HG03064 (cell line): ENCODE results near the gene OR5A2.
A peak's percentile ranks its signal among the peaks of the same experiment; 100 is the strongest.
"Not testable (repeated sequence)": the region's sequence is repeated elsewhere in the genome, so short reads cannot be mapped to it uniquely, and the experiment has no call there.

ENCODE experiments used
- ATAC-seq: cut with Tn5 transposase; IDR thresholded peaks from one replicate; pipeline ENCODE4 v1.9.1; 2021; ENCODE audit warnings: low read depth; ENCODE audit not compliant: unreplicated experiment

The OR5A2 gene

DNA sequence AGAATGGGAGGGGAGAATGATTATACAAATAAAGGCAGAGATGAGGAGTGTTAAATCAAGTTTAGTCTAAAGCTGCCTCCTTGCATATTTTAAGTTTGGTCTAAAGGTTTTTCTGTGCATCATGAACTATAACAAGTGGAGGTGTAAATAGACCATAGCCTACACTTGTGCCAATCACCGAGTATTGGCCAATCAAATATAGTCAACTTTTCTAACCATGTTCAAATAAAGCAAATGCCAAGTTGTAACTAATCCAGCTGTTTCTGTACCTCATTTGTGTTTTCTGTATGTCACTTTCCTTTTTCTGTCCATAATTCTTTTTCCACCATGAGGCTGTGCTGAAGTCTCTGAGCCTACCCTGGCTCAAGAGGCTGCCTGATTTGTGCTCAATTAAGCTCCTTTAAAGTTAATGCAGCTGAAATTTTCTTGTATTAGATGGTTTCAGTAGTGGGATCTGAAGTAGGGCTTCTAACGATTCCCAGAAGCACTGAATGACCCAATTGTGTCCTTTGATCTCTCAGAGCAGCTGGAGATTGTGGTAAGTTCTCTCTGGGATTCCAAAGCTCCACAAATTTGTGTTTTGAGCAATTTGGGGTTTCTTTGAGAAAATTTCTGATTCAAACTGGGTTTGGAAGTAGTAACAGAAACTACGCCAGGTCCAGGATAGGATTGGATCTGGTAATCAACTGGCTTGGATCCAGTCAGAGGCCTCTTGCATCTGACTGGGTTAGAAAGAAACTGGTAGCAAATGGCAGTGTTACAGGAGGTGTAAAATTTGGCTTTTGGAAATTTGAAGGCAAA is 25.6 kb downstream of the OR5A2 start:
- ATAC-seq, result no peak

DNA sequence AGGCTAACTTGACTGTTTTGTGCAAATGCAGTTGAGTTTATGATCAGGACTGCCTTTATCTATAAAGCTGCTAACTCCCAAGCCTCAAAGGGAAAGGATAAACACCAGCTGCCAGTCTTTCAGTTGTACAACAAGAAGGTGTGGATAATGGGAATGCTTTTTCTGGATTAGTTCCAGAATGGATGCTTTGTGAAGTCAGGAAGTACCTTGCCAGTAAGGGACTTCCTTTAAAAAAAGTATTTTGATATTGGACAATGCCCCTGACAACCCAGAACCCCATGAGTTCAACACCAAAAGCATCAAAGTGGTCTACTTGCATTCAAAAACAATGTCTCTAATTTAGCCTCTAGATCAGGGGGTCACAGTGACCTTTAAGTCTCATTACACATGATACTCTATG is 32.0 kb downstream of the OR5A2 start:
- ATAC-seq, result no peak

DNA sequence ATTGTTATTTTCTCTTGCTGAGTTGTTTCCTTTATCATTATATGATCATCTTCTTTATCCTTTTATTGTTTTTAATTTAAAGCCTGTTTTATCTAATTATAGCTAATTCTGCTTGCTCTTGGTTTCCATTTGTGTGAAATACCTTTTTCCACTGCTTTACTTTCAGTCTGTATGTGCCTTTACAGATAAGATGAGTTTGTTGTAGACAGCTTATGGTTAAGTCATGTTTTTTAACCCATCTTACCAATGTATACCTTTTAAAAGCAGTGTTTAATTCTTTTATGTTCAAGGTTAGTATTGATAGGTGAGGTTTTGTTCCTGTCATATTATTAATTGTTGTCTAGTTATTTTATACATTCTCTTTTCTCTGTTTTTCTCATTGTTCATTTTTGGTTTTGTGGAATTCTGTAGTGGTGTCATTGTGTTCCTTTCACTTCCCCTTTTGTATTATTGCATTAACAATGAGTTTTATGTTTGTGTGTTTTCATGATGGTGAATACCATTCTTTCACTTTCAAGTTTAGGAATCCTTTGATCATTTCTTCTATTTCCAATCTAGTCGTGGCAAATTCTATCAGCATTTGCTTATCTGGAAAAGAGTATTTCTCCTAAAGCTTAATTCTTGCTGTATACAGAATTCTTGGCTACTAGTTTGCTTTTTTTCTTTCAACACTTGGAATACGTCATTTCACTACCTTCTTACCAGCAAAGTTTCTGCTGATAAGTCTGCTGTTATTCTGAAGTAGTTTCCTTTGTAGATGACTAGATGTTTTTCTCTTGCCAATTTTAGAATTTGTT is 45.8 kb downstream of the OR5A2 start:
- peak; percentile 95 for ATAC-seq

DNA sequence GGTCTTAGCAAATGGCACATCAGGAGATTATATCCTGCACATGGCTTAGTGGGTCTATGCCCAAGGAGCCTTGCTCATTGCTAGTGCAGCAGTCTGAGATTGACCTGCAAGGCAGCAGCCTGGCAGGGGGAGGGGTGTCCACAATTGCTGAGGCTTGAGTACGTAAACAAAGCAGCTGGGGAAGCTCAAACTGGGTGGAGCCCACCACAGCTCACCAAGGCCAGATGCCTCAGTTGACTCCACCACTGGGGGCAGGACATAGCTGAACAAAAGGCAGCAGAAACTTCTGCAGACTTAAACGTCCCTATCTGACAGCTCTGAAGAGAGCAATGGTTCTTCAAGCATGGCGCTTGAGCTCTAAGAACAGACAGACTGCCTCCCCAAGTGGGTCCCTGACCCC is 53.9 kb downstream of the OR5A2 start:
- not testable (repeated sequence) for ATAC-seq

DNA sequence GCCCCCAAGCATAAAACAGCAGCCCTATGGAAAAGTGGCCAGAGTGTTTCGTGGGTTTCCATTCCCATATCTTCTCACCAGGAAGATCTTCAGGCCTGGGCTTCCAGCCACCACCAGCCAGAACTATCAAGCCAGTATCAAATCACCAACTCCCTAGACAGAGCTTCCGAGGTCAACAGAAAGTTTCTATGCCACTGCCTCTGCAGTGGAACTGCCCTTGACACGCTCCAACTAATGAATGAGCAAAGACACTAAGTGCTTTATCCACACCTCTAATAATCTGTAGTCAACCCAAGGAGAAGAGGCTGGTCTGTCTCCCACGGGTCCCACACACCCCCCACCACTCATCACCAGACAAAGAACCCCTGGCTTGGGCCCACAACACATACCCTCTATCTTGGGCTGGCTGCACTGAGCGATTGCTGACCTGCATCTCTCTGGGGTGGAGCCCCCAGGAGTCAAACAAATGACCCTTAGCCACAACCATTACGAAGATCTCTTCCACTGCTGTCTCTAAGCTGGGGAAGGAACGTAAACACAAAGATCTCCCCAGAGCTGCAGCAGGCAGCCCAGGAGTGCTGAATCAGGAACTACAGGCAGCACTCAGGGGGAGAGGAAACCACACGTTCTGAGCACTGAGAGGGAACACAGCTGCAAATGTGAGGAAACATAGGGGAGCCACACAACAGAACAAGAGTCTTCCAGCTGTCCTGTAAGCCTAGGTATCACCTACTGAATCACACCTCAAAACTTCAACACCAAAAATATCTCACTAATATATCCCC is 57.8 kb downstream of the OR5A2 start:
- no peak for ATAC-seq
